Measurements from ENCODE around the gene TMEM45A. TPM values are rescaled to one million over a fixed set of nuclear protein-coding genes. Genes with fewer than 3 reads are reported as not detected.

Gene TMEM45A
- total RNA-seq, 1 experiment from 2014 or later = 6.6 TPM

- TF ChIP-seq E2F4 (CRISPR knock-in tag; IDR thresholded peaks at IDR 0.05; ENCODE audit: borderline replicate concordance, low read depth) (no peak), MAX (CRISPR knock-in tag; IDR thresholded peaks at IDR 0.05) (no peak), PREB (CRISPR knock-in tag; IDR thresholded peaks at IDR 0.05; ENCODE audit: borderline replicate concordance) (no peak), ELF4 (CRISPR knock-in tag; IDR thresholded peaks at IDR 0.05; ENCODE audit: low read depth) (no peak), FOXP1 (CRISPR knock-in tag; IDR thresholded peaks at IDR 0.05; ENCODE audit: borderline replicate concordance) (no peak), MXD4 (CRISPR knock-in tag; IDR thresholded peaks at IDR 0.05; ENCODE audit: borderline replicate concordance) (no peak), ZNF219 (CRISPR knock-in tag; IDR thresholded peaks at IDR 0.05; ENCODE audit: borderline replicate concordance) (no peak), SMAD3 (CRISPR knock-in tag; IDR thresholded peaks at IDR 0.05; ENCODE audit: borderline replicate concordance) (no peak), USF1 (CRISPR knock-in tag; IDR thresholded peaks at IDR 0.05) (no peak)
Measured at GRCh38 chr3:100548053-100548452, 55.6 kb downstream of the TMEM45A start (continued).

- H3K27me3 Mint-ChIP-seq (ENCODE audit: low read depth) = no peaks in the 10 kb centered on the region
- no peaks in the 10 kb centered on the region for H3K4me1 Mint-ChIP-seq
- ATAC-seq (no peak), DNase-seq (ENCODE audit: low spot score) (no peak)
- ChIA-PET POLR2A (no interaction called here), CTCF (no interaction called here)
- H3K27ac Mint-ChIP-seq = no peak overlapping the region
- no peaks in the 10 kb centered on the region for H3K36me3 Mint-ChIP-seq
- peaks cover 9% of the 10 kb centered on the region; the same call in 1 of the 2 replicates for H3K9me3 Mint-ChIP-seq
- no peak overlapping the region for H3K4me3 Mint-ChIP-seq
- TF ChIP-seq ATF3 (CRISPR knock-in tag; conservative IDR thresholded peaks at IDR 0.05) = no peak
- TF ChIP-seq ZNF263 (CRISPR knock-in tag; IDR thresholded peaks at IDR 0.05; ENCODE audit: low read depth) = no peak
- TF ChIP-seq E2F5 (CRISPR knock-in tag; IDR thresholded peaks at IDR 0.05) = no peak
- TF ChIP-seq TP53 (CRISPR knock-in tag; IDR thresholded peaks at IDR 0.05) = no peak
Measured at GRCh38 chr3:100553618-100554372, 61.4 kb downstream of the TMEM45A start.

GRCh38 chr3:100554373-100554676 lies 61.9 kb downstream of the TMEM45A start:
- CTCF ChIA-PET = no interaction called here
- Mint-ChIP-seq H3K27ac (no peak overlapping the region), H3K27me3 (ENCODE audit: low read depth) (no peaks in the 10 kb centered on the region)
- TF ChIP-seq PRDM15 (CRISPR knock-in tag; IDR thresholded peaks at IDR 0.05) = no peak
- TF ChIP-seq ZNF671 (CRISPR knock-in tag; IDR thresholded peaks at IDR 0.05) = no peak
- no peak for TF ChIP-seq SOX15 (CRISPR knock-in tag; IDR thresholded peaks at IDR 0.05)
- no peak for TF ChIP-seq SMAD4 (CRISPR knock-in tag; IDR thresholded peaks at IDR 0.05)
- no peak for TF ChIP-seq AFF4 (CRISPR knock-in tag; IDR thresholded peaks at IDR 0.05; ENCODE audit: borderline replicate concordance)
- no peak for TF ChIP-seq ETV6 (CRISPR knock-in tag; IDR thresholded peaks at IDR 0.05)
- TF ChIP-seq JAZF1 (CRISPR knock-in tag; IDR thresholded peaks at IDR 0.05) = no peak

More at GRCh38 chr3:100554373-100554676, 61.9 kb downstream of the TMEM45A start:
- Mint-ChIP-seq H3K36me3 (no peaks in the 10 kb centered on the region), H3K4me1 (no peaks in the 10 kb centered on the region), H3K9me3 (peaks cover 8% of the 10 kb centered on the region; the same call in 1 of the 2 replicates), H3K4me3 (no peak overlapping the region)
- DNase-seq (ENCODE audit: low spot score) (no peak), ATAC-seq (no peak)
- POLR2A ChIA-PET = no interaction called here
